ENCODE data around the gene RGS7BP.

DNA sequence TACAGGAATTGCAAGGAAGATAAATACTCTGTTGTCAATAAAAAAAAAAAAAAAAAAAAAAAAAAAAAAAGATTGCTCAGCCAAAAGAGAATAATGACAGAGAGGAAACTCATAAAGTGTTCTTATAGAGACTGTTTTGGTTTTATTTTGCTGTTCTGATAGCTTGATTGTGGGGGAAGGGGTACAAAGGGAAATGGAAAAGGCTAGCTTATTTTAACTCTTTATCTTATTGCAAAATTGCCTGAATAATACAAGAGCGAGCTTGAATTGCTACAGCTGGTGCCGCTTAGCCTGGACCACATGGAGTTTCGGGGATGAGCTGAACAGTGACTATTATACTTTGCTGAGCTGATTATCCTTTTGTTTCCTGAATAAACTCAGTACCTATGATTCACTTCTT is 153.5 kb downstream of the RGS7BP start:
- TF ChIP-seq, protein P1, sequence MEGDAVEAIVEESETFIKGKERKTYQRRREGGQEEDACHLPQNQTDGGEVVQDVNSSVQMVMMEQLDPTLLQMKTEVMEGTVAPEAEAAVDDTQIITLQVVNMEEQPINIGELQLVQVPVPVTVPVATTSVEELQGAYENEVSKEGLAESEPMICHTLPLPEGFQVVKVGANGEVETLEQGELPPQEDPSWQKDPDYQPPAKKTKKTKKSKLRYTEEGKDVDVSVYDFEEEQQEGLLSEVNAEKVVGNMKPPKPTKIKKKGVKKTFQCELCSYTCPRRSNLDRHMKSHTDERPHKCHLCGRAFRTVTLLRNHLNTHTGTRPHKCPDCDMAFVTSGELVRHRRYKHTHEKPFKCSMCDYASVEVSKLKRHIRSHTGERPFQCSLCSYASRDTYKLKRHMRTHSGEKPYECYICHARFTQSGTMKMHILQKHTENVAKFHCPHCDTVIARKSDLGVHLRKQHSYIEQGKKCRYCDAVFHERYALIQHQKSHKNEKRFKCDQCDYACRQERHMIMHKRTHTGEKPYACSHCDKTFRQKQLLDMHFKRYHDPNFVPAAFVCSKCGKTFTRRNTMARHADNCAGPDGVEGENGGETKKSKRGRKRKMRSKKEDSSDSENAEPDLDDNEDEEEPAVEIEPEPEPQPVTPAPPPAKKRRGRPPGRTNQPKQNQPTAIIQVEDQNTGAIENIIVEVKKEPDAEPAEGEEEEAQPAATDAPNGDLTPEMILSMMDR (conservative IDR thresholded peaks at IDR 0.05 in 1 of 2, IDR thresholded peaks at IDR 0.05 in 1 of 2; ENCODE audit: low read depth in 1 of 2, low read length in 2 of 2), result no peak
- TF ChIP-seq EZH2 (IDR thresholded peaks at IDR 0.05; ENCODE audit: low read length, missing control alignments), result no peak

Data from fibroblast of lung (primary cell).